Psoas muscle (tissue), 8 donors: Measurements from ENCODE around the gene LY6G6F. TPM values are rescaled to one million over a fixed set of nuclear protein-coding genes. Genes with fewer than 3 reads are reported as not detected.

Source experiments
- ATAC-seq, 4 donors: fragments of 200-7000 bp; cut with Tn5 transposase; one replicate each; pipeline ENCODE4 v1.9.1; 2020; ENCODE audit warnings: moderate library complexity in 3 of 4, mild to moderate bottlenecking in 2 of 4
- DNase-seq, 2 donors: peaks; one replicate each; pipeline ENCODE4 v3.0.0-alpha.2; 2020
- H3K27ac ChIP-seq: fragments of 200-600 bp; one replicate; pipeline ENCODE4 v1.8.0; 2022
- H3K27me3 ChIP-seq, 3 donors: fragments of 200-600 bp in 1 of 3; one replicate each; pipeline versions ENCODE4 v1.6.1 to v1.8.0; 2013 to 2022; ENCODE audit warnings: low read length in 2 of 3, mild to moderate bottlenecking in 2 of 3, moderate library complexity in 1 of 3; ENCODE audit not compliant: insufficient read depth in 3 of 3
- H3K36me3 ChIP-seq, 2 donors: fragments of 200-600 bp in 1 of 2; one replicate each; pipeline versions ENCODE4 v1.6.1 to v1.8.0; 2013 to 2022; ENCODE audit warnings: low read depth in 1 of 2, mild to moderate bottlenecking in 1 of 2, moderate library complexity in 1 of 2; ENCODE audit not compliant: insufficient read depth in 1 of 2
- H3K4me1 ChIP-seq: fragments of 200-600 bp; one replicate; pipeline ENCODE4 v1.8.0; 2022
- H3K4me3 ChIP-seq: fragments of 200-600 bp; one replicate; pipeline ENCODE4 v1.8.0; 2022; ENCODE audit warnings: mild to moderate bottlenecking
- H3K9me3 ChIP-seq: fragments of 200-600 bp; one replicate; pipeline ENCODE4 v1.8.0; 2022
- WGBS, 3 donors: extraction: QIAGEN DNeasy Blood & Tissue Kit; methylation state at CpG; one replicate each; pipeline versions ENCODE4 v1.1.6 to v1.1.7; 2013; 5-methylcytosine and 5-hydroxymethylcytosine counted together
- intact Hi-C, 2 donors: fragments of 100-400 bp; cut with DNase I; formaldehyde crosslinking; loops; one replicate each; pipeline versions ENCODE4 v1.11.0 to v1.14.2; 2022
- polyA plus RNA-seq, 3 donors: library from polyadenylated mRNA; stranded (reverse); fragments of 200-250 nt; gene quantifications; one replicate each; pipeline ENCODE4 v1.2.3, GENCODE V29; 2013
- total RNA-seq, 4 donors: library from RNA; stranded (reverse); fragmentation: NEBNext Ultra II Directional in 2 of 4; extraction: Animal tissue kit (Norgen Biotek cat#: 25700) in 2 of 4; gene quantifications; one replicate each; pipeline versions ENCODE4 v1.2.1 to v1.2.4, GENCODE V29; 2021 to 2023
- TF ChIP-seq, protein P1 (sequence below): fragments of 200-600 bp; IDR thresholded peaks from one replicate; pipeline ENCODE4 v1.8.0; 2022; ENCODE audit warnings: antibody characterized with exemption
- donor health status: healthy with polysubstance abuse.
- donor health status: DM: no; HTN: no; CAD: no; lungs with moderate emphysema.
- donor health status: Bipolar disorder and iron deficiency.
- donor health status: healthy.
- donor health status: DM: yes; HTN: yes; CAD: no.
- donor health status: DM: no; HTN: no; CAD: no.
- donor health status: DM: no; HTN: no; CAD: no.
- donor health status: DM: yes; HTN: yes; CAD: no.

LY6G6F gene
- total and polyA plus RNA-seq, 7 donors, result 0.05 TPM; not detected in 6

DNA sequence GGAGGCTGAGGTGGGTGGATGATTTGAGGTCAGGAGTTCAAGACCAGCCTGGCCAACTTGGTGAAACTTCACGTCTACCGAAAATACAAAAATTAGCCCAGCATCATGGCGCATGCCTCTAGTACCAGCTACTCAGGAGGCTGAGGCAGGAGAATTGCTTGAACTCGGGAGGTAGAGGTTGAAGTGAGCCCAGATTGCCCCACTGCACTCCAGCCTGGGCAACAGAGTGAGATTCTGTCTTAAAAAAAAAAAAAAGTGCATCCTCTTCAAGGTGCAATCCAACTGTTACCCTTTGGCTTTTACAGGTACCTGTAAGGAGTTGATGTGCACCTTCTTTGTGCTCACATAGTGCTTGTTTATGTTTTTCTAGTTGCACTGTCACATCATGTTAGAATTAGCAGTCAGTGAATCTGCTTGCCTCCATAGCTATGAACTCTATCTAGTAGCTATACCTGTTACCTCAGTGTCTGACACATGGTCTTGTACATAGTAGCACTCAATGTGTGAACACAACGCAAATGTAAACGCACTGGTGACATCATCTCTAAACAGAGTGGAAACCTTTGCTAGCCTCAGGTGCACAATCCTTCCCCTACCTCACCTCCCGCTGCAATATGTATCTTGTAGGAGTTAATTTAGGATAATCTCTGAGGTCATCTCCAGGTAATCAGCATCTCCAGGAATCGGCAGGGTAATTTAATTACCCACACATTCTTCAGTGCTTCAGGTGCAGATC, 42.8 kb downstream of the LY6G6F start:
- no peaks in the 10 kb centered on the region for H3K27me3 ChIP-seq
- no peak overlapping the region for H3K27ac ChIP-seq
- intact Hi-C loops, result no loop called here
- no peak overlapping the region for H3K4me3 ChIP-seq
- WGBS, 3 donors, result 92 to 96% (median 93%) methylated on average over 8 of the region's 8 CpGs
- ATAC-seq, result no peak
- no peak for DNase-seq
- no peaks in the 10 kb centered on the region for H3K36me3 ChIP-seq
- TF ChIP-seq, protein P1, sequence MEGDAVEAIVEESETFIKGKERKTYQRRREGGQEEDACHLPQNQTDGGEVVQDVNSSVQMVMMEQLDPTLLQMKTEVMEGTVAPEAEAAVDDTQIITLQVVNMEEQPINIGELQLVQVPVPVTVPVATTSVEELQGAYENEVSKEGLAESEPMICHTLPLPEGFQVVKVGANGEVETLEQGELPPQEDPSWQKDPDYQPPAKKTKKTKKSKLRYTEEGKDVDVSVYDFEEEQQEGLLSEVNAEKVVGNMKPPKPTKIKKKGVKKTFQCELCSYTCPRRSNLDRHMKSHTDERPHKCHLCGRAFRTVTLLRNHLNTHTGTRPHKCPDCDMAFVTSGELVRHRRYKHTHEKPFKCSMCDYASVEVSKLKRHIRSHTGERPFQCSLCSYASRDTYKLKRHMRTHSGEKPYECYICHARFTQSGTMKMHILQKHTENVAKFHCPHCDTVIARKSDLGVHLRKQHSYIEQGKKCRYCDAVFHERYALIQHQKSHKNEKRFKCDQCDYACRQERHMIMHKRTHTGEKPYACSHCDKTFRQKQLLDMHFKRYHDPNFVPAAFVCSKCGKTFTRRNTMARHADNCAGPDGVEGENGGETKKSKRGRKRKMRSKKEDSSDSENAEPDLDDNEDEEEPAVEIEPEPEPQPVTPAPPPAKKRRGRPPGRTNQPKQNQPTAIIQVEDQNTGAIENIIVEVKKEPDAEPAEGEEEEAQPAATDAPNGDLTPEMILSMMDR, result no peak
- no peaks in the 10 kb centered on the region for H3K4me1 ChIP-seq
- no peaks in the 10 kb centered on the region for H3K9me3 ChIP-seq

DNA sequence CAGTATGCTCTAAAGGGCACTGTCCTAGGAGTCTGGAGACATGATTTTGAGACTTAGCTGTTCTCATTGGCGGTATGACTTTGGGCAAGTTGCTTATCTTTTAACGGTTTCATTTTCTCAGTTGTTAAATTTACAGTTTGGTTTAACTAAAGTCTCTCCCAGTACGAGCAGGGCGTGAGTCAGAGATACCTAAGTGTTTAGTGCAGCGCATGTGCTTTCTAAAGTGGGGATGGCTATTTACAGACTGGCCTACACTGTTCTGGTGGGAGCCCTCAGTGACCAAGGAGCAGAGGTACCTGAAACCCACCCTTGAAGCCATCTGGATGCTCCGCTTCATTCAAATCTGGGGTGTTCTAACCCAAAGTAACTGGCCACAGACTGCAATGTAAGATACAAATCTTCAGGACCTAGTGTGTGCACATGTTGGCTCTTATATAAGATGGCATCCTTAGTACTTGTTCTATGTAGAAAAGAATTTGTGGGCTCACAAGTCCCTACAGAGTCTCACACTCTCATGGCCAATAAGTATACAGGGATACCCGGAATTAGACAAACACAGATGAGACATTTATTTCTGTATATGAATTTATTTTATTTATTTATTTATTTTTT, 43.9 kb downstream of the LY6G6F start:
- Histone ChIP-seq H3K27ac (no peak overlapping the region), H3K4me3 (no peak overlapping the region), H3K36me3 (no peaks in the 10 kb centered on the region), H3K9me3 (no peaks in the 10 kb centered on the region), H3K27me3 (no peaks in the 10 kb centered on the region), H3K4me1 (no peaks in the 10 kb centered on the region)
- intact Hi-C loops, result no loop called here
- TF ChIP-seq, protein P1, result no peak
- no peak for ATAC-seq
- DNase-seq, result no peak
- WGBS, 3 donors, result 92 to 96% (median 93%) methylated on average over 7 of the region's 7 CpGs

DNA sequence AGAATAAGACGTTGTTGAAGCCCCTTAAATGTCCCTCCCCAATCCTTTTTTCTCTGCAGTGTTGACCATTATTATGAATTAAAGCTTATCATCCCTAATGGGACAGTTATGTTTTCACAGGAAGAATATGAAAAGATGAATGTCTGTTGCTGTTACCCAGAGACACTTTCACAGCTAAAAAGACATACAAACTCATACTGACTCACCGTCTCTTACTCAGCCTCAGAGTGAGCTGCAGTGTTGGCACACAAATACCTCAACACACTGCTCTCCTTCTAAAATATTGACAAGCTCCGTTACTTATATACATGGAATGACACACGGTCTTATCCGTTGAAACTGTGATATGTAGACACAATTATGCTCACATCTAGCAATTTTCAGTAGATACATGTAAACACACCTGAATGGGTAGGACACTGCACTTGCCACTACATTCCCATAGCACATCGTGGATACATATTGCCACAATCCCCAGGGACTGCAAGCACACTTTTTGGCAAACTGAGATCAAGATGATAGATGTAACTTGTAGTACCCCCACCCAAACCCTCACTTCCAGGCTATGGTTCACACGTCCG, 46.2 kb downstream of the LY6G6F start:
- ATAC-seq, result no peak
- intact Hi-C loops, result no loop called here
- no peak overlapping the region for H3K4me3 ChIP-seq
- 73 to 74% (median 74%) methylated on average over 8 of the region's 8 CpGs for WGBS, 3 donors
- H3K27me3 ChIP-seq, result no peaks in the 10 kb centered on the region
- no peak for DNase-seq
- no peak overlapping the region for H3K27ac ChIP-seq
- no peaks in the 10 kb centered on the region for H3K36me3 ChIP-seq
- TF ChIP-seq, protein P1, result no peak
- H3K9me3 ChIP-seq, result no peaks in the 10 kb centered on the region
- no peaks in the 10 kb centered on the region for H3K4me1 ChIP-seq

DNA sequence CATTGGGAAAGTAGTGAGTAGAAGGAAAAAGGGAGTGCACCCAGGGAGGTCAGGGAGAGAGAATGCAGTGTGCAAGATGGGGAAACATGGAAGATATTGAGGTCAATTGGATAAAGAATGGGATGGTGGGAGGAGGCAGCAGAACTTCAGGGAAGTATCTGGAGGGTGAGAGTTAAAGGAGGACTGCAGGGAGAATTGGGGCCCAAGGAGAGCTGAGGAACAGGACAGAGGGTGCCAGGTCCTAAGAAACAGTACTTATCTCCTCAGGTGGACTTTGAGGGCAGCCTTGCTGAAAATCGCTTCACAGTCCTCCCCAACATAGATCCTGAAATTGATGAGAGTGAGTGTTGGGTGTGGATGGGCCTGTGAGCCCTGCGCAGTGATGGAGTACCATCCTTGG, 51.6 kb downstream of the LY6G6F start:
- H3K27ac ChIP-seq, result no peak overlapping the region
- TF ChIP-seq, protein P1, result no peak
- no peaks in the 10 kb centered on the region for H3K36me3 ChIP-seq
- H3K9me3 ChIP-seq, result no peaks in the 10 kb centered on the region
- 97 to 100% (median 98%) methylated on average over 2 of the region's 2 CpGs for WGBS, 3 donors
- no peaks in the 10 kb centered on the region for H3K4me1 ChIP-seq
- intact Hi-C loops, result no loop called here
- DNase-seq (no peak), ATAC-seq (no peak)
- H3K27me3 ChIP-seq, result no peaks in the 10 kb centered on the region
- H3K4me3 ChIP-seq, result no peak overlapping the region

Other genes starting within 250 kb of the LY6G6F start
Only the 30 nearest of the 39 such genes appear.
- 10 to 100 TPM; 13.7 to 19.1 (median 15.4) TPM for gene NFKBIL1, start 159.3 kb upstream of the LY6G6F start, total RNA-seq
- gene NFKBIL1, start 159.3 kb upstream of the LY6G6F start, polyA plus RNA-seq, result 10 to 100 TPM; 20.8 to 29.3 (median 21.6) TPM
- not detected for gene LTA, start 134.6 kb upstream of the LY6G6F start, total RNA-seq
- gene LTA, start 134.6 kb upstream of the LY6G6F start, polyA plus RNA-seq, result under 1 TPM in 2 of 3 donors, not detected in 1; 0.05 to 0.10 TPM
- under 1 TPM in 3 of 4 donors, not detected in 1; 0.34 to 0.81 (median 0.61) TPM for gene TNF, start 131.3 kb upstream of the LY6G6F start, total RNA-seq
- gene TNF, start 131.3 kb upstream of the LY6G6F start, polyA plus RNA-seq, result under 1 TPM in 2 of 3 donors, not detected in 1; 0.09 TPM
- gene LTB, start 124.4 kb upstream of the LY6G6F start, total RNA-seq, result under 1 TPM; 0.69 to 0.79 (median 0.74) TPM
- gene LTB, start 124.4 kb upstream of the LY6G6F start, polyA plus RNA-seq, result 1 to 10 TPM in 1 of 3 donors, under 1 TPM in 2; 0.08 to 1.0 (median 0.17) TPM
- 1 to 10 TPM; 1.8 to 5.6 (median 3.1) TPM for gene LST1, start 120.6 kb upstream of the LY6G6F start, total RNA-seq
- 1 to 10 TPM; 1.2 to 1.8 (median 1.7) TPM for gene LST1, start 120.6 kb upstream of the LY6G6F start, polyA plus RNA-seq
- gene NCR3, start 113.9 kb upstream of the LY6G6F start, total RNA-seq, result not detected
- gene NCR3, start 113.9 kb upstream of the LY6G6F start, polyA plus RNA-seq, result under 1 TPM in 2 of 3 donors, not detected in 1; 0.08 to 0.20 TPM
- gene AIF1, start 91.6 kb upstream of the LY6G6F start, total RNA-seq, result 1 to 10 TPM; 2.6 to 9.5 (median 4.6) TPM
- 10 to 100 TPM in 1 of 3 donors, 1 to 10 TPM in 2; 4.9 to 11.3 (median 5.7) TPM for gene AIF1, start 91.6 kb upstream of the LY6G6F start, polyA plus RNA-seq
- 100 to 1,000 TPM in 1 of 4 donors, 10 to 100 TPM in 3; 80.1 to 116 (median 81.7) TPM for gene PRRC2A, start 86.2 kb upstream of the LY6G6F start, total RNA-seq
- gene PRRC2A, start 86.2 kb upstream of the LY6G6F start, polyA plus RNA-seq, result 100 to 1,000 TPM in 1 of 3 donors, 10 to 100 TPM in 2; 60.2 to 119 (median 65.3) TPM
- gene BAG6, start 54.2 kb upstream of the LY6G6F start, total RNA-seq, result 100 to 1,000 TPM; 317 to 370 (median 341) TPM
- gene BAG6, start 54.2 kb upstream of the LY6G6F start, polyA plus RNA-seq, result 100 to 1,000 TPM; 294 to 419 (median 302) TPM
- 1 to 10 TPM; 1.9 to 3.0 (median 2.3) TPM for gene APOM, start 51.0 kb upstream of the LY6G6F start, total RNA-seq
- gene APOM, start 51.0 kb upstream of the LY6G6F start, polyA plus RNA-seq, result 1 to 10 TPM; 1.8 to 3.5 (median 2.0) TPM
- gene C6orf47, start 46.1 kb upstream of the LY6G6F start, total RNA-seq, result 10 to 100 TPM; 13.5 to 21.2 (median 16.1) TPM
- 10 to 100 TPM; 19.4 to 36.0 (median 22.9) TPM for gene C6orf47, start 46.1 kb upstream of the LY6G6F start, polyA plus RNA-seq
- gene GPANK1, start 41.9 kb upstream of the LY6G6F start, total RNA-seq, result 10 to 100 TPM; 13.6 to 22.6 (median 15.3) TPM
- gene GPANK1, start 41.9 kb upstream of the LY6G6F start, polyA plus RNA-seq, result 10 to 100 TPM; 23.5 to 49.7 (median 24.2) TPM
- 100 to 1,000 TPM; 102 to 129 (median 103) TPM for gene CSNK2B, start 40.8 kb upstream of the LY6G6F start, total RNA-seq
- gene CSNK2B, start 40.8 kb upstream of the LY6G6F start, polyA plus RNA-seq, result 100 to 1,000 TPM; 151 to 208 (median 160) TPM
- 1 to 10 TPM; 1.7 to 8.4 (median 3.0) TPM for gene LY6G5B, start 36.9 kb upstream of the LY6G6F start, total RNA-seq
- 1 to 10 TPM; 2.5 to 2.9 (median 2.9) TPM for gene LY6G5B, start 36.9 kb upstream of the LY6G6F start, polyA plus RNA-seq
- 1 to 10 TPM in 3 of 4 donors, under 1 TPM in 1; 0.75 to 3.2 (median 2.3) TPM for gene LY6G5C, start 25.8 kb upstream of the LY6G6F start, total RNA-seq
- 1 to 10 TPM; 1.4 to 2.3 (median 1.9) TPM for gene LY6G5C, start 25.8 kb upstream of the LY6G6F start, polyA plus RNA-seq
- 10 to 100 TPM; 26.6 to 36.5 (median 30.5) TPM for gene ABHD16A, start 3.5 kb upstream of the LY6G6F start, total RNA-seq
- 10 to 100 TPM; 34.4 to 56.6 (median 50.0) TPM for gene ABHD16A, start 3.5 kb upstream of the LY6G6F start, polyA plus RNA-seq
- not detected for gene LY6G6D, start 8.5 kb downstream of the LY6G6F start, total RNA-seq
- gene LY6G6D, start 8.5 kb downstream of the LY6G6F start, polyA plus RNA-seq, result not detected
- not detected for gene LY6G6C, start 14.9 kb downstream of the LY6G6F start, total RNA-seq
- gene LY6G6C, start 14.9 kb downstream of the LY6G6F start, polyA plus RNA-seq, result not detected
- under 1 TPM; 0.10 to 0.37 (median 0.22) TPM for gene MPIG6B, start 16.5 kb downstream of the LY6G6F start, total RNA-seq
- under 1 TPM in 1 of 3 donors, not detected in 2; 0.04 TPM for gene MPIG6B, start 16.5 kb downstream of the LY6G6F start, polyA plus RNA-seq
- 10 to 100 TPM in 2 of 4 donors, 1 to 10 TPM in 2; 8.4 to 16.2 (median 10.2) TPM for gene DDAH2, start 22.4 kb downstream of the LY6G6F start, total RNA-seq
- 10 to 100 TPM in 2 of 3 donors, 1 to 10 TPM in 1; 6.3 to 13.8 (median 11.3) TPM for gene DDAH2, start 22.4 kb downstream of the LY6G6F start, polyA plus RNA-seq
- 10 to 100 TPM; 29.1 to 51.2 (median 41.9) TPM for gene CLIC1, start 29.7 kb downstream of the LY6G6F start, total RNA-seq
- gene CLIC1, start 29.7 kb downstream of the LY6G6F start, polyA plus RNA-seq, result 10 to 100 TPM; 20.6 to 85.9 (median 35.1) TPM
- 1 to 10 TPM; 1.7 to 3.0 (median 1.8) TPM for gene MSH5, start 33.1 kb downstream of the LY6G6F start, total RNA-seq
- 1 to 10 TPM; 1.4 to 2.7 (median 1.7) TPM for gene MSH5, start 33.1 kb downstream of the LY6G6F start, polyA plus RNA-seq
- gene SAPCD1, start 55.8 kb downstream of the LY6G6F start, total RNA-seq, result under 1 TPM in 1 of 4 donors, not detected in 3; 0.59 TPM
- gene SAPCD1, start 55.8 kb downstream of the LY6G6F start, polyA plus RNA-seq, result under 1 TPM; 0.13 to 0.78 (median 0.23) TPM
- gene VWA7, start 70.5 kb downstream of the LY6G6F start, total RNA-seq, result 1 to 10 TPM; 5.2 to 8.0 (median 7.5) TPM
- gene VWA7, start 70.5 kb downstream of the LY6G6F start, polyA plus RNA-seq, result 1 to 10 TPM in 2 of 3 donors, under 1 TPM in 1; 0.76 to 3.5 (median 1.8) TPM
- 100 to 1,000 TPM in 1 of 4 donors, 10 to 100 TPM in 3; 53.2 to 108 (median 76.1) TPM for gene VARS1, start 88.9 kb downstream of the LY6G6F start, total RNA-seq
- 10 to 100 TPM; 43.9 to 70.4 (median 57.4) TPM for gene VARS1, start 88.9 kb downstream of the LY6G6F start, polyA plus RNA-seq
- 10 to 100 TPM; 19.5 to 42.9 (median 28.7) TPM for gene LSM2, start 100.1 kb downstream of the LY6G6F start, total RNA-seq
- gene LSM2, start 100.1 kb downstream of the LY6G6F start, polyA plus RNA-seq, result 10 to 100 TPM; 35.3 to 92.1 (median 44.2) TPM
- 1 to 10 TPM; 2.5 to 6.2 (median 4.4) TPM for gene HSPA1L, start 108.4 kb downstream of the LY6G6F start, total RNA-seq
- 10 to 100 TPM in 1 of 3 donors, 1 to 10 TPM in 1, under 1 TPM in 1; 0.86 to 23.1 (median 3.3) TPM for gene HSPA1L, start 108.4 kb downstream of the LY6G6F start, polyA plus RNA-seq
- 100 to 1,000 TPM; 241 to 940 (median 407) TPM for gene HSPA1A, start 108.7 kb downstream of the LY6G6F start, total RNA-seq
- 100 to 1,000 TPM in 2 of 3 donors, 10 to 100 TPM in 1; 37.1 to 319 (median 203) TPM for gene HSPA1A, start 108.7 kb downstream of the LY6G6F start, polyA plus RNA-seq
- gene HSPA1B, start 120.9 kb downstream of the LY6G6F start, total RNA-seq, result 100 to 1,000 TPM; 199 to 721 (median 347) TPM
- gene HSPA1B, start 120.9 kb downstream of the LY6G6F start, polyA plus RNA-seq, result 100 to 1,000 TPM in 2 of 3 donors, 10 to 100 TPM in 1; 19.4 to 148 (median 104) TPM
- gene NEU1, start 156.0 kb downstream of the LY6G6F start, total RNA-seq, result 10 to 100 TPM; 14.2 to 20.6 (median 18.6) TPM
- gene NEU1, start 156.0 kb downstream of the LY6G6F start, polyA plus RNA-seq, result 10 to 100 TPM; 25.2 to 39.8 (median 29.4) TPM